OCI-LY1 (cell line): Measurements from ENCODE around the gene WDR82.

ENCODE experiments used
- H2AFZ ChIP-seq: fragments of 200-600 bp; sonication (generic), shearing (Covaris generic); 2 replicates; pipeline ENCODE4 v1.6.0; 2014; ENCODE audit warnings: antibody characterized with exemption, mild to moderate bottlenecking, low read length
- H3F3A ChIP-seq: fragments of 200-600 bp; sonication (generic), shearing (Covaris generic); 2 replicates; pipeline ENCODE4 v1.6.0; 2014; ENCODE audit warnings: mild to moderate bottlenecking, antibody characterized with exemption, low read length, moderate library complexity; ENCODE audit not compliant: insufficient read depth
- H3K27ac ChIP-seq: fragments of 200-600 bp; sonication (generic); 2 replicates; pipeline ENCODE4 v1.5.1; 2014; ENCODE audit warnings: low read length, mixed run types, mild to moderate bottlenecking, low read depth; ENCODE audit not compliant: poor library complexity, severe bottlenecking
- H3K27me3 ChIP-seq: fragments of 200-600 bp; sonication (generic); 2 replicates; pipeline ENCODE4 v1.6.0; 2014; ENCODE audit warnings: antibody characterized with exemption, mild to moderate bottlenecking, low read length, moderate library complexity; ENCODE audit not compliant: insufficient read depth
- H3K36me3 ChIP-seq: fragments of 200-600 bp; sonication (generic); 2 replicates; pipeline ENCODE4 v1.6.1; 2014; ENCODE audit warnings: mild to moderate bottlenecking, antibody characterized with exemption, low read length, moderate library complexity, mixed read lengths; ENCODE audit not compliant: insufficient read depth
- H3K4me1 ChIP-seq: fragments of 200-600 bp; sonication (generic); 2 replicates; pipeline ENCODE4 v1.5.1; 2014; ENCODE audit warnings: mild to moderate bottlenecking, low read length, moderate library complexity; ENCODE audit not compliant: insufficient read depth, severe bottlenecking
- H3K4me2 ChIP-seq: fragments of 200-600 bp; sonication (generic), shearing (Covaris generic); 2 replicates; pipeline ENCODE4 v1.6.1; 2014; ENCODE audit warnings: low read length
- H3K4me3 ChIP-seq: fragments of 200-600 bp; sonication (generic); 2 replicates; pipeline ENCODE4 v1.5.1; 2014; ENCODE audit warnings: low read length, low read depth, mild to moderate bottlenecking, mixed read lengths; ENCODE audit not compliant: poor library complexity, severe bottlenecking
- H3K79me2 ChIP-seq: fragments of 200-600 bp; shearing (Covaris generic); 2 replicates; pipeline ENCODE4 v1.6.1; 2016; ENCODE audit warnings: mixed run types, low read length, mixed read lengths; ENCODE audit not compliant: insufficient read depth
- H3K9ac ChIP-seq: fragments of 200-600 bp; sonication (generic), shearing (Covaris generic); 2 replicates; pipeline ENCODE4 v1.6.1; 2014; ENCODE audit warnings: mild to moderate bottlenecking, low read length, mixed read lengths
- H3K9me2 ChIP-seq: fragments of 200-600 bp; sonication (generic), shearing (Covaris generic); 2 replicates; pipeline ENCODE4 v1.6.1; 2014; ENCODE audit warnings: low read depth, mild to moderate bottlenecking, low read length, mixed read lengths
- H3K9me3 ChIP-seq: fragments of 200-600 bp; shearing (Covaris generic); 2 replicates; pipeline ENCODE4 v1.6.1; 2014; ENCODE audit warnings: low read length, mixed read lengths
- H4K20me1 ChIP-seq: fragments of 200-600 bp; sonication (generic), shearing (Covaris generic); 2 replicates; pipeline ENCODE4 v1.6.0; 2016; ENCODE audit warnings: mild to moderate bottlenecking, low read length; ENCODE audit not compliant: insufficient read depth
- EZH2 ChIP-seq: fragments of 200-600 bp; sonication (generic), shearing (Covaris generic); IDR thresholded peaks from 2 replicates; pipeline ENCODE4 v1.8.0; 2017; ENCODE audit warnings: borderline replicate concordance, mixed run types, mild to moderate bottlenecking, antibody characterized with exemption, low read length, moderate library complexity, mixed read lengths
- TF ChIP-seq, protein P1 (sequence below): fragments of 200-600 bp; sonication (generic), shearing (Covaris generic); IDR thresholded peaks from 2 replicates; pipeline ENCODE4 v1.5.1; 2017; ENCODE audit warnings: mild to moderate bottlenecking, antibody characterized with exemption, low read length, moderate library complexity, mixed read lengths

The WDR82 gene

GRCh38 chr3:52325686-52326085 lies 47.2 kb upstream of the WDR82 start:
- Histone ChIP-seq H3F3A (no peaks in the 10 kb centered on the region), H4K20me1 (no peaks in the 10 kb centered on the region), H3K4me2 (no peak overlapping the region), H3K9me2 (no peaks in the 10 kb centered on the region), H3K9ac (no peak overlapping the region), H2AFZ (no peak overlapping the region), H3K9me3 (no peaks in the 10 kb centered on the region), H3K79me2 (no peaks in the 10 kb centered on the region), H3K27me3 (peaks cover 20% of the 10 kb centered on the region; the same call in 1 of the 2 replicates), H3K4me3 (no peak overlapping the region), H3K27ac (no peak overlapping the region), H3K36me3 (no peaks in the 10 kb centered on the region), H3K4me1 (no peaks in the 10 kb centered on the region)
- TF ChIP-seq, protein P1, sequence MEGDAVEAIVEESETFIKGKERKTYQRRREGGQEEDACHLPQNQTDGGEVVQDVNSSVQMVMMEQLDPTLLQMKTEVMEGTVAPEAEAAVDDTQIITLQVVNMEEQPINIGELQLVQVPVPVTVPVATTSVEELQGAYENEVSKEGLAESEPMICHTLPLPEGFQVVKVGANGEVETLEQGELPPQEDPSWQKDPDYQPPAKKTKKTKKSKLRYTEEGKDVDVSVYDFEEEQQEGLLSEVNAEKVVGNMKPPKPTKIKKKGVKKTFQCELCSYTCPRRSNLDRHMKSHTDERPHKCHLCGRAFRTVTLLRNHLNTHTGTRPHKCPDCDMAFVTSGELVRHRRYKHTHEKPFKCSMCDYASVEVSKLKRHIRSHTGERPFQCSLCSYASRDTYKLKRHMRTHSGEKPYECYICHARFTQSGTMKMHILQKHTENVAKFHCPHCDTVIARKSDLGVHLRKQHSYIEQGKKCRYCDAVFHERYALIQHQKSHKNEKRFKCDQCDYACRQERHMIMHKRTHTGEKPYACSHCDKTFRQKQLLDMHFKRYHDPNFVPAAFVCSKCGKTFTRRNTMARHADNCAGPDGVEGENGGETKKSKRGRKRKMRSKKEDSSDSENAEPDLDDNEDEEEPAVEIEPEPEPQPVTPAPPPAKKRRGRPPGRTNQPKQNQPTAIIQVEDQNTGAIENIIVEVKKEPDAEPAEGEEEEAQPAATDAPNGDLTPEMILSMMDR = no peak
- no peak for TF ChIP-seq EZH2

DNA sequence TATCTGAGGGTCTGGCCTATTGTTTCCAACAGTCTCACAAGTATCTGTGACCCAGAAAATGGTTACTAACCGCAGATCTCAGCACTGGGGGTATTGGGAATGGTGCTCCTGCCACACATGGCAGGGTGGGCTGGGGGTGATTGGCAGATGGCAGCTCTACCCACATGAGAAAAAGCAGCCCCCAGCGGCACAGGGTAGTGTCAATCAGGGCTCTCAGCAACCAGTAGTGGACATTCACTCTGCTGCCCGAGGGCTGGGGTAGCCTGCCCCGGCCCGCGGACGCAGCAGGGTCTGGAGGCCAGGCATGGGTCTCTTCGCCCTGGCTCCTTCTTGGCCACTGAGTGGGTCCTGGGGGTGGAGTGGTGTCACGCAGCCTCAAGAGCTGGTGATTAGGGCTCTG lies 46.2 kb upstream of the WDR82 start:
- Histone ChIP-seq H3K9ac (no peak overlapping the region), H3K79me2 (no peaks in the 10 kb centered on the region), H3K4me2 (no peak overlapping the region), H3F3A (no peaks in the 10 kb centered on the region), H3K27ac (no peak overlapping the region), H3K4me3 (no peak overlapping the region), H4K20me1 (no peaks in the 10 kb centered on the region), H3K9me3 (no peaks in the 10 kb centered on the region), H3K4me1 (no peaks in the 10 kb centered on the region), H3K27me3 (peaks cover 20% of the 10 kb centered on the region; the same call in 1 of the 2 replicates), H3K9me2 (no peaks in the 10 kb centered on the region), H2AFZ (no peak overlapping the region), H3K36me3 (no peaks in the 10 kb centered on the region)
- TF ChIP-seq, protein P1 = no peak
- TF ChIP-seq EZH2 = no peak

GRCh38 chr3:52323526-52324295 lies 45.3 kb upstream of the WDR82 start:
- Histone ChIP-seq H3K4me3 (no peak overlapping the region), H3K27me3 (peaks cover 20% of the 10 kb centered on the region; the same call in 1 of the 2 replicates), H2AFZ (no peak overlapping the region), H3K9ac (no peak overlapping the region), H3K4me2 (no peak overlapping the region), H3K27ac (no peak overlapping the region), H3K79me2 (no peaks in the 10 kb centered on the region), H3K36me3 (no peaks in the 10 kb centered on the region), H3K9me2 (no peaks in the 10 kb centered on the region), H3K4me1 (no peaks in the 10 kb centered on the region), H4K20me1 (no peaks in the 10 kb centered on the region), H3F3A (no peaks in the 10 kb centered on the region), H3K9me3 (no peaks in the 10 kb centered on the region)
- no peak for TF ChIP-seq EZH2
- TF ChIP-seq, protein P1 = no peak
